HG03135 (cell line): Measurements from ENCODE around the gene GRIN3B.
"Not testable (repeated sequence)": the region's sequence is repeated elsewhere in the genome, so short reads cannot be mapped to it uniquely, and the experiment has no call there.

Experiments used
- ATAC-seq: cut with Tn5 transposase; IDR thresholded peaks from one replicate; pipeline ENCODE4 v1.9.1; 2021; ENCODE audit warnings: mild to moderate bottlenecking, moderate library complexity; ENCODE audit not compliant: unreplicated experiment

GRIN3B gene

GRCh38 chr19:1018393-1018792, 18.2 kb downstream of the GRIN3B start:
- no peak for ATAC-seq

GRCh38 chr19:1018932-1019615, 18.9 kb downstream of the GRIN3B start:
- no peak for ATAC-seq

DNA sequence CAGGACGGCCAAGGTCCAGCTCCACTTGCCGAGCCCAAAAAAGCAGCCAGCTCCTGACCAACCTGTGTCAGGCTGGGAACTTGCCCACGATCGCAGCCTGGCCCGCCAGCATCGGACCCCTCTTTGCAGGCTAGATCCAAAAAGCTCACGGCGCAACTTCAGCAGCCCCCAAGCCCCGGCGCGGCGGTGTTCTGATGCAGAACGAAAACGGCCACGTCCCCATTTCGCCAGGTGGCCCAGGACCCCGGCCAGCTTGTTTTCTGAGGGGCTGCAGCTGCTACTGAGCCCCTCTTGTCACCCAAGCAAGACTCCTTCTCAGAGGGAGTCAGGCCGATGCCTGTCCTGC, 19.4 kb downstream of the GRIN3B start:
- ATAC-seq = no peak

DNA sequence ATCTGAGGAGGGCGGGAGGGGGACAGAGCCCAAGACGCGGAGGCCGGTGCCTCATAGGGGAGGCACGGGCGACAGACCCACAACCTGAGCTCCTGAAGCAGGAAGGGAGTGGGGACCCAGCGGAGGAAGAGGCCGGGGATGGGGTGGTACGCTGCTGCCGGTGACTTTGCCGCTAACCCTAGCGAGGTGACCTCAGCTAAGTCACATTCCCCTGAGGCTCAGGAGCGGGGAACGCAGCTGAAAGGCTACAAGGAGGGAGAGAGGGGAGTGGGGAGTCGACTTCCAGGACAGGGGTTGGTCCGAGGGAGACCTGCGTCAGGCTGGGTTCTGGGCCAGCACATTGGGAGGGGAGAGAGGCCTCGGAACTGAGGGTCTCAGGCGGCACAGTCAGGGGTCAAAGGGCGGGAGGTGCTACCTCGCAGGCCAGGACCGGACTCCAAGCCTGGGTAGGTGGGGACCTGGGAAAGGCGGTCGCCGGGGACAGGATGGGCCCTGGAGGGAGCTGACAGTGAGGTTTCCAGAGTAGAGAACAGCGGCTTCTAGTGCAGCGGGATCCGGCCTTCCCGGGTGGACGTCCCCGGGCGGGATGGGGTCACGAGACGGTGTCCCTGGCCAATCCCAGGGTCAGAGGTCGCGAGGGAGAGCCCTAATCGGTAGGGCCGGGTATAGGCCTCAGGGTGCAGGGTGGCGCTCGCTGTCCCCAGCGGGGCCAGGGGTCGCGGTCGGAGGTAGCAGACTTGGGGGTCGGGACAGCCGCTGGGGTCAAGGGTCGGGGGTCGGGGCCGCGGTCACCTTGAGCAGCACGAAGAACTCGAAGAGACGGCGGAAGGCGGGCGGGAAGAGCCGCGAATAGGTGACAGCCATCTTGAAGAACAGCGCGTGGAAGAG, 20.0 kb downstream of the GRIN3B start:
- no peak for ATAC-seq

- peak; percentile 75 for ATAC-seq
Measured at GRCh38 chr19:1020868-1021425, 20.7 kb downstream of the GRIN3B start, which contains the start of gene TMEM259. Gene TMEM259, minus strand, starts transcription at chr19:1021123. Its CDS starts 127 bp downstream, at chr19:1020996.

GRCh38 chr19:1023883-1024188, 23.6 kb downstream of the GRIN3B start:
- not testable (repeated sequence) for ATAC-seq

- ATAC-seq = not testable (repeated sequence)
Measured at GRCh38 chr19:1025080-1025479, 24.9 kb downstream of the GRIN3B start.

GRCh38 chr19:1025960-1026782, 26.0 kb downstream of the GRIN3B start, which contains the start of gene CNN2:
Gene CNN2, plus strand, starts transcription at chr19:1026608. Its CDS starts 54 bp downstream, at chr19:1026662.
- ATAC-seq = no peak

DNA sequence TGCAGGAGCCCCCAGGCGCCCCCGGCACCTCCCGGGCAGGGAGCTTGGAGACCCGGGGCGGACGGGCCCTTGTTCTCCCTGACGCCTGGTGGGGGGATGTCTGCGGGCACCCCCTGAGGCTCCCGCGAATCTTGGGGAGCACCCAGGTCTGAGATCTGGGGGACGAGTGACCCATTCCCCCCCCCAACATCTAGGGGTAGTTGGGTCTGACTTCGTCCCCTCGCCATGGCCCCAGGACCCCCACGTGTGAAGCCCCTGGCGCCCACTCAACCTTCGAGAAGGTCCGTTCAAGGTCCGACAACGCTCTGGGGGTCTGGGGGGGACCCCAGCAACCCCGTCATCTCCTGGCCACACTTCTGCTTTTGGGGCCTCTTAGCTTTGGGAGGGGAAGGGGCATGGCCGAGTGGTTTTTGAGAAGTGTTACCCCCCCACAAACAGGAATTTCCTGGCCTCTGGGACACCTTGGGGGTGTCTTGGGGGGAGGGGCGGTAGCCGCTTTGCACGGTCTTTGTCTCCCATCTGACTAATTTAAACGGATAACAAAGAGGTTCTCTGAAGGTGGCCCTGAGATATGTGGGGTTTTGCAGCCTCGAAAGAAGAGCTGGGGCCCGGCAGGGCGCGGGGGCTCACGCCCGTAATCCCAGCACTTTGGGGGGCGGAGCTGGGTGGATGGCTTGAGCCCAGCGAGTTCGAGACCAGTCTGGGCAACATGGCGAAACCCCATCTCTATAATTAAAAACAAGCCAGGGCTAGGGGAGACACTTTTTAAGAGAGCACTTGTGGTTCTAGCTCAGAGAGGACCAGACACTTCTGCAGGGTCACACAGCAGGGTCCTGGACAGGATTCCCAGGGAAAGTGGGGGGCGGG, 26.8 kb downstream of the GRIN3B start:
- no peak for ATAC-seq

DNA sequence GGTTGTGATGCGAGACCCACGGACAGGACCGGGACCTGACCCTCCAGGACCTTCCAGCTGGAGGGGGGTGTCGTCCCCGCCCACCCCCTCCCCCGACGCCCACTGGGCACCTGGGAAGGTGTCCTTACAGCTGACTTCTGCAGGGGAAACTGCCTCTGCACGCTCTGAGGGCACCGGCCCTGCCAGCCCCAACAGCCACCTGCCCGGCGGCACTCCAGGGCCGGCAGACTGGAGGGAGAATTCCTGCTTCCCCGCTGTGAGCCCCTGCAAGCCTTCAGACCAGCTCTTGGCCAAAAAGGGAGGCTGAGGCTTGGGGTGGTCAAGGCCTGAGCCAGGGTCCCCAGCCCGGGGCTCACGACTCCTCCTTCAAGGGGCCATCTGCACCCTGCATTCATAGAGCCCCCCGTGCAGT, 27.4 kb downstream of the GRIN3B start:
- no peak for ATAC-seq

- ATAC-seq = no peak
Measured at GRCh38 chr19:1028062-1028926, 28.1 kb downstream of the GRIN3B start.

DNA sequence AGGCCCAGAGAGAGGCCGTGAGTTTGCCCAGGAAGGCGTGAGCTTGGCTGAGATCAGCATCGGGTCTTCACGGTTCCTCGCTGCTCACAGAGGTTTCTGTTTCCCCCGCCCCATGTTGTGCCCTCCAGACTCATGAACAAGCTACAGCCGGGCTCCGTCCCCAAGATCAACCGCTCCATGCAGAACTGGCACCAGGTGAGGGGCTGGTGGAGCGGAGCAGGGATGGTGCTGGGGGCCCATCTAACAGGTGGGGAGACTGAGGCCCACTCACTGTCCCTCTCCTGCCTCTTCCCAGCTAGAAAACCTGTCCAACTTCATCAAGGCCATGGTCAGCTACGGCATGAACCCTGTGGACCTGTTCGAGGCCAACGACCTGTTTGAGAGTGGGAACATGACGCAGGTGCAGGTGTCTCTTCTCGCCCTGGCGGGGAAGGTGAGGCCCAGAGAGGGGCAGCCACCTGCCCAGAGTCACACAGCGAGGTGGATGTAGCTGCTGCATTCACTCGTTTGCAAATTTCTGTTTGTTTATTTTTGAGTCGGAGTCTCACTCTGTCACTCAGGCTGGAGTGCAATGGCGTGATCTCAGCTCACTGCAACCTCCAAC, 32.1 kb downstream of the GRIN3B start:
- ATAC-seq = no peak

GRCh38 chr19:1035998-1036621, 35.9 kb downstream of the GRIN3B start:
- ATAC-seq = no peak

DNA sequence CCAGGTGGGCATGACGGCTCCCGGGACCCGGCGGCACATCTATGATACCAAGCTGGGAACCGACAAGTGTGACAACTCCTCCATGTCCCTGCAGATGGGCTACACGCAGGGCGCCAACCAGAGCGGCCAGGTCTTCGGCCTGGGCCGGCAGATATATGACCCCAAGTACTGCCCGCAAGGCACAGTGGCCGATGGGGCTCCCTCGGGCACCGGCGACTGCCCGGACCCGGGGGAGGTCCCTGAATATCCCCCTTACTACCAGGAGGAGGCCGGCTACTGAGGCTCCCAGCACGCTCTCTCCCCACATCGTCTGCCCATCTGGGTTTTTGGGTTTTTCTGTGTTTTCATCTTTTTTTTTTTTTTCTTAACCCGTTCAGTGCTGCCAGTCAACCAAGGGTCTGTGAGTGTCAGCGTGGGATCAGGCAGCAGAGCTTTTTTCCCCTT, 37.4 kb downstream of the GRIN3B start:
- no peak for ATAC-seq

DNA sequence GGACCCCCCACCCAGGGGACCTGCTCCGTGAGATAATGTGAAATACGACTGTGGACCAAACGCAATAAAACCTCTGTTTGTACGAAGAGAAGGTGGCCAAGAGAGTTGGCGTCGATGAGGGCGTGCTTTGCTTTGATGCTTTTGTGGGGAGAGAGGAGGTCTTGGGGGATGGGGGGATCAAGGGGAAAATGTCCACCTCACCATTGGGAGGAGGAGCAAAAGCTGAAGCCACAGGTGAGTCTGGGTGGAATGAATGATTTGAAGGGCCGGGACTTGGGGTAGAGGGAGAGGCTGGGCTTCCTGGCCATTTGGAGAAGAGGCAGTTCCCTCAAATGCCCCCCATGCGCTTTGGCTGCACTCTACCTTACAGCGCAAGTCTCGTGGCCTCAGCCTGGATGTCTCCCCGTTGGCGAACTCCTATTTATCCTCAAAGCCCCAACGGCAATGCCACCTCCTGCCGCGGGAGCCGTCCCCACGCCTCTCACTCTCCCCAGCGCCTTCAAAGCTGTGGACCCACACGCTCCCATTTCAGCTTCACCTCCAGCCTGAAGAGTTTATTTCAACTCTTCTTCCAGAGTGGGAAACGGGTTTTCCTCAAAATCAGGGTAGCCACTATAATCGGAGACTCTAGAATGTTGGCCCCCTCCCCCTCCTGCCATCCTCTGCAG, 38.9 kb downstream of the GRIN3B start:
- ATAC-seq = no peak

DNA sequence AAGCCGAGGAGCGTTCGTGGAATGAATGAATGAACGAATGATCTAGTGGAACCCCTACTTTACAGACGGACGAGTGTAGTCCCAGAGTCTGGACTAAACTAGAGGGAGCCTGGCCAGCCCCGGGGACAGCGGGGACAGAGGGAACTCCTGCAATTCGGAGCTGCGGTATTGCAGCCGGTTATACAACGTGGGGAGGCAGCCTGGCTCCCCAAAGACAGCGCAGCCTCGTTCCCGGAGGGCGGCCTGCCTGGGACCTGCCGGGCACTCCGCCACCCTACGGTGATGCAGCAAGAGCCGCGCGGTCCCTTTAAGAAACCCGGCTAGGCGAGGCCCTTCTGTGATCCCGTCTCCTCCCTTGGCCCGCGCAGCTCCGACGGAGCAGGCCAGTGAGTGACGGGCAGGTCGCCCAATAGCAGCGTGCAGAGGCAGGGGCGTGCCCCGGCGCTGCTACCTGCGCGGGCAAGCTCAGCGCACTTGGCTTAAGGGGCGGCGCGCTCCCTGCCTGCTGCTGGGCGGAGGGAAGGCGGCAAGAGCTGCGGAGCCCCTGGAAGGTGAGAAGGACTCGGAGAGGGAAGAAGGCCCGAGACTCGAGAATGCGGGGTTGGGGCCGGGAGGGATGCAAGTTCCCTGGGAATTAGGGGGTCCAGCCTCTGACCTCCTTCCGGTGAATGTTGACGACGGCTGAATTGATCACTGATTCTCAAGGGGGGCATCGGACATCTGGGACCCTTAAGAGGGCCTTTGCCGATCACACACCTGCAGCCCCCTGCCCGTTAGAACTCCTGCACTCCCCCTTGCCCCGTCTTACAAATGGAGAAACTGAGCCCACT, 39.6 kb downstream of the GRIN3B start, which contains the start of gene ABCA7:
ABCA7 (plus strand) TSS at position 462 of the 830 bp plus-strand sequence. CDS start 1,255 bp downstream, outside the sequence.
- peak; percentile 74 for ATAC-seq
